GM12872 (cell line): ENCODE measurements around the gene ABCC12.

Experiments
- CTCF ChIP-seq: IDR thresholded peaks from 3 replicates; pipeline ENCODE4 v1.5.1; 2011; ENCODE audit warnings: low read depth, mild to moderate bottlenecking, low read length, moderate library complexity; ENCODE audit not compliant: insufficient read depth

Gene ABCC12

DNA sequence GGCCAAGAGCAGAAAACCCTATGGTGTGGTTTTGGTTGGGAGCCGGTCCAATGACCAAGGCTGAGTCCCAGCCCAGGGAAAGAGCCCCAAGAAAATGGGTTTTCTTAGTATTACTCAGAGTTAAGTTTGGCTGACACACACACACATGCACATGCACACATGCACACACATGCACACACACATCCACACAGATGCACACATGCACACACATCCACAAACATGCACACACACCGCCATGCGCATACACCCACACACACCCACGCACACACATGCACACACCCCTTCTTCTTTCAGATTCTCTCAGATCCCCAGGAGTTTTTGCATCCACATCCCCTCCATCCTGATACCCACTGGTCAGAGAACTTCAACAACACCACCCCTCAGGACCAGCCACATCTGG is 9.1 kb downstream of the ABCC12 start:
- TF ChIP-seq CTCF, result no peak

DNA sequence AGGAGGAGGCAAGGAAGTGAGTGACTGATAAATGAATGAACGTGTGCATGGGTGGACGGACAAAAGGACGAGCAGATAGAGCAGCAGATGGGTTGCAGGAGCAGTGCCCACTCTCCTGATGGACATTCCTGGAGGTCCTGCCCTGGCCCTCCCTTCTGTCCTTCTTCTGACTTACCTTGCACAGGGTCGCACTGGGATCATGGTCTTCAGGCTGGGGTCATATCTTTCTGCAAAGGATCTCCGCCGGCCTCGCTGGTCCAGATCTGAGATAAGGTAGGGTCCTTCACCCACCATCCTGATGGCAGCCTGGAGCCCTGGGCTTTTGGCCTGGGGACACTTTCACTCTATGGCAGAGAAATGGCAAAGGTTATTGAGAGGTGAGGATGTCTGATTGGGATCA is 9.7 kb downstream of the ABCC12 start:
- TF ChIP-seq CTCF, result no peak

DNA sequence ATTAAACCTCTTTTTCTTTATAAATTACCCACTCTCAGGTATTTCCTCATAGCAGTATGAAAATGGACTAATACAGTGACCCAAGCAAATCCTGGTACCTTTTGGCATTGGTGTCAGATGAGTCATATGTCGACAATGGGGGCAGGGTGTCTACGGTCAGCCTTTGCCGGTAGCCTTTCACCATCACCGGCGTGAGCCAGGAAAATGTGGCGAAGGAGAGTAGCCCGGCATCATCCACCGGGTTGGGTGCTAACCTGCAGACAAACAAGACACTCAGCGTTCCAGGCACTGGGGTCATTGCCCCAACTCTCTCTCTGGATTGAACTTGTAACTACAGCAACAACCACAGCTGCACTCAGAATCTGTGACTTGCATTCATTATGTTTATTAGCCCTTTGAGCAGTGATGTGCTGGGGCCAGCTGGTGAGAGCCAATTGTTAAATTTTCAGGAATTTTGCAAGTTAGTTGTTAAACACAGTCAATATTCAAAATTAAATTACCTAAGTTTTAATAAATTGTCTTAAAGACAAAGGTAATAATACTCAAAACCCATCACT is 11.9 kb downstream of the ABCC12 start:
- no peak for TF ChIP-seq CTCF

DNA sequence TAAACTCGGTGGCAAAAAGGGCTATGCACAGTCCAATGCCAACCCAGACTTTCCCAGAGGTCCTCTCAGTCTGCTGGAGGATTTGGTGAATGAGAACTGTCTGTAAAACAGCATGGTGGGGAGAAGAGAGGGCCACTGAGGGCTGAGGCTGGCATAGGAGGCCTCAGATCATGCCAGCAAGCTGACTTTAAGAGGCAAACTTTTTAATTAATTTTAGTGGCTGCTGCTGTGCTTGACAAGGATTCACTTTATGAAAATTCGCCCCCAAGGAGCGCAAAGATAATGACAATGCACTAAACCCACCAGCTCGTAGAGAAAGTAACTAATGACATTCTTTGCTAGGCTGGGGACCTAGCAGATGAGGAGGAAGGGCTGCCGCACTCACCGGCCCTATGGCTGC is 15.0 kb downstream of the ABCC12 start:
- no peak for TF ChIP-seq CTCF

GRCh38 chr16:48139517-48139916 is 16.3 kb downstream of the ABCC12 start:
- TF ChIP-seq CTCF, result no peak

- no peak for TF ChIP-seq CTCF
These were observed 17.2 kb downstream of the ABCC12 start for GRCh38 chr16:48138543-48138942.

- TF ChIP-seq CTCF, result no peak
These were observed 18.0 kb downstream of the ABCC12 start for GRCh38 chr16:48137822-48138221.
